ENCODE data around the gene MAPKAPK2. TPM values are rescaled to one million over a fixed set of nuclear protein-coding genes. Genes with fewer than 3 reads are reported as not detected.

The MAPKAPK2 gene
- total RNA-seq, 2 donors from 2014 or later, result 181 to 182 TPM

DNA sequence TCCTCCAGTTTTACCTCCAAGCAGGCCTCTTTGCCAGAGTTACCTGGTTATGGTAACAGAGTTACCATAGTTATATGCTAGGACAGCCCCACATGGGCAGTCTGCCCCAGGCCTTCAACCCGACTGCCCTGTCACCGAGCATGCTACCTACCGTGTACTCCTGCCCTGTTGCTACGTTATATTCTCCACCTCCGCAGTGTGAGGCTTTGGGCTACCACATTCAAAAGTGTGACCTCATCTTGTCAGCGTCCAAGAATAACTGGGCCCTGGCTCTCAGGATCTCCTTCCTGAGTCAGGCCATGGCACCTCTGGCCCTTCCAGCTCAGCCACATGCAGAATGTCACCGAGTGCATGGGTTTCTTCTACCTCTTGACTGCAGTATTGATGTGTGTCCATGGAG, 8.9 kb downstream of the MAPKAPK2 start:
- Mint-ChIP-seq H3K4me1 (peaks cover 82% of the 10 kb centered on the region), H3K4me3 (no peak overlapping the region), H3K27me3 (no peaks in the 10 kb centered on the region), H3K36me3 (ENCODE audit: low read depth) (peaks cover 14% of the 10 kb centered on the region), H3K27ac (peak overlapping the region; percentile 41)
- no peak for ATAC-seq
- no peaks in the 10 kb centered on the region for H3K9me3 ChIP-seq (ENCODE audit: control insufficient read depth, low read length, poor library complexity, severe bottlenecking)
- DNase-seq, result no peak

DNA sequence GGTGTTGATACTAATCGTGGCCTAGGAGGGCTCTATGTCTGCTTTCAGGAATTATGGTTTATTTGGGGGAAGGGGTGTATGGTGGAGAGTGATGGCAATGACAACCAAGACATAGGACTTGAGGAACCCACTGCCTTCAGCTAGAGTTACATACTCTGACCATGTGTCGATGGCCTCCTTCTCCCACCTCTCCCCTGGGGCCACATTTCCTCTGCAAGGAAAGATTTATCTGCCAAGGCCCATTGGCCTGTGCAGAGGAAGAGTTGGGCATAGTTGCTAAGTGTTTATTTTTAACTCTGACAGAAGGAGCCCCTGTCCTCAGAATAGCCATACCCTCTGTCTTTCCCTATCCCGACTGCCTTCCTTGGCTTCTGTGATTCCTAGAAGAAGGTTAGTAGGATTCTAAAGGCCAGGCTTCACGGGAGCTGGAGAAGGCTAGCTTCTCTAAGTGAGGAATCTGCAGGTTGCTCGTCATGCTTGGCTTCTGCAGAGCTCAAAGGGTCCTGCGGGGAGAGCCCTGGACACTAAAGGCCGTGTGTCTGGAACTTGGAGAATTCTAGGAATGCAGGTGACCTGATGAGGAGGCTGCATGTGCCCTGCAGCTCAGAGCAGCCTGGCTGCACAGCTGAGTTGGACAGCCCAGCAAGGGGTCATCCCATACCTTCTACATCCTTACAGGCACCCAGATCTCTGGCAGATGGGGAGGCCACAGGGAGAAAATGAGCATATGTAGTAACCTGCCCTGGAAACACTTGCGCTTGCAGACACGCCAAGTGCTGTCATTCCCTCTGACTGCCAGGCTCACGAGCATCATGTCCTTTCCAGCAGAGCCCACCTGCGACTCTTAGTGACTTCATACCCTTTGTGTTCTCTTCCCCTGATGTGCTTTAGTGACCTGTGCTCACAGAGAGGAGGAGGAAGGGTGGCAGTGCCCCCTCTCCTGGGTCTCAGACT, 9.7 kb downstream of the MAPKAPK2 start:
- no peaks in the 10 kb centered on the region for H3K27me3 Mint-ChIP-seq
- peaks cover 14% of the 10 kb centered on the region for H3K36me3 Mint-ChIP-seq (ENCODE audit: low read depth)
- H3K27ac Mint-ChIP-seq, result peak overlapping the region; percentile 86
- H3K9me3 ChIP-seq (ENCODE audit: control insufficient read depth, low read length, poor library complexity, severe bottlenecking), result no peaks in the 10 kb centered on the region
- H3K4me1 Mint-ChIP-seq, result peaks cover 82% of the 10 kb centered on the region
- DNase-seq (no peak), ATAC-seq (no peak)
- H3K4me3 Mint-ChIP-seq, result no peak overlapping the region

DNA sequence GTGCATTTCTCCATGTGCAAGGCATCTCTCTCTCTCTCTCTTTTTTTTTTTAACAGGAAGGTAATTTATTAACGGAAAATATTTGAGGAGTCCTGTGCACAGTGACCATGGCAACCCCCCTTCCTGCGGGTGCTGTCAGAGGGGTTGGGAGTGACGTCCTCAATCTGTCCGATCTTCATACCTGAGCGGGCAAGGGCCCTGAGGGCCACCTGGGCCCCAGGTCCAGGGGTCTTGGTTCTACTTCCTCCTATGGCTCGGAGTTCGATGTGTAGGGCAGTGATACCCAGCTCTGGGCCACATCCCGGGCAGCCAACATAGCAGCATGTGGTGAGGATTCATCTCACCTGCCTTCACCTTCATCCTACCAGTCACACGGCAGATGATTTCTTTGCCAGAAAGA, 11.0 kb downstream of the MAPKAPK2 start:
- DNase-seq (no peak), ATAC-seq (no peak)
- Mint-ChIP-seq H3K4me3 (peak overlapping the region; percentile 69), H3K4me1 (peaks cover 81% of the 10 kb centered on the region), H3K27ac (peak overlapping the region; percentile 86), H3K27me3 (no peaks in the 10 kb centered on the region), H3K36me3 (ENCODE audit: low read depth) (peaks cover 14% of the 10 kb centered on the region)
- H3K9me3 ChIP-seq (ENCODE audit: control insufficient read depth, low read length, poor library complexity, severe bottlenecking), result no peaks in the 10 kb centered on the region

DNA sequence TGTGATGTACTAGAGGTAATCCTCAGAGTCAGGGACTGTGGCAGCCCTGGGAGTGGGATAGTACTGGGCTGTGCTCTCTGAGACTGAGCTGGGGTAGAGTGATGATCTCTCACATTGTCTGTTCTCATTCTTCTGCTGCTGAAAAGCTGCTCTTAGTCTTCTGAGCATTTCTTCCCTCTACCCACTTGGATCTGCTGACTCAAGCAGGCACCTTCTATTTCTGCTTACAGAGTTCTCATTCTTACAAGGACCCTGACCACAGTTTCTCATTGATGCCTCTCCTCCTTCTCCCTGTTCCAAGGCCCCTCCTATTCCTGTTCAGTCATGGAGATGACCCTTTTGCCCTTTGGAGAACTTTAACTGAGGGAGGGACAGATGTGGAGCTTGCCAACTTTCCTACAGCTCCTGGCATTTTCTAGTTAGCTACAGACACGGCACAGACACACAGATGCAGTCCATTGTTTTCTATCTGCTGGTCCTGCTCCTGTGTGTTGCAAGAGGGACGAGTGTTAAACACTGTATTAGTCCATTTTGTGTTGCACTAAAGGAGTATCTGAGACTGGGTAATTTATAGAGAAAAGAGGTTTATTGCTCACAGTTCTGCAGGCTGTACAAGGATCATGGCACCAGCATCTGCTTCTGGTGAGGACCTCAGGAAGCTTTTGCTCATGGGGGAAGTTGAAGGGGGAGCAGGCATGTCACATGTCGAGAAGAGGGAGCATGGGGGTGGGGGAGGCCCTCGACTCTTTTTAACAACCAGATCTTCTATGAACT, 12.3 kb downstream of the MAPKAPK2 start:
- Mint-ChIP-seq H3K4me3 (no peak overlapping the region), H3K4me1 (peaks cover 82% of the 10 kb centered on the region), H3K27me3 (no peaks in the 10 kb centered on the region), H3K27ac (peak overlapping the region; percentile 86), H3K36me3 (ENCODE audit: low read depth) (peaks cover 16% of the 10 kb centered on the region)
- H3K9me3 ChIP-seq (ENCODE audit: control insufficient read depth, low read length, poor library complexity, severe bottlenecking), result no peaks in the 10 kb centered on the region
- ATAC-seq (no peak), DNase-seq (no peak)

DNA sequence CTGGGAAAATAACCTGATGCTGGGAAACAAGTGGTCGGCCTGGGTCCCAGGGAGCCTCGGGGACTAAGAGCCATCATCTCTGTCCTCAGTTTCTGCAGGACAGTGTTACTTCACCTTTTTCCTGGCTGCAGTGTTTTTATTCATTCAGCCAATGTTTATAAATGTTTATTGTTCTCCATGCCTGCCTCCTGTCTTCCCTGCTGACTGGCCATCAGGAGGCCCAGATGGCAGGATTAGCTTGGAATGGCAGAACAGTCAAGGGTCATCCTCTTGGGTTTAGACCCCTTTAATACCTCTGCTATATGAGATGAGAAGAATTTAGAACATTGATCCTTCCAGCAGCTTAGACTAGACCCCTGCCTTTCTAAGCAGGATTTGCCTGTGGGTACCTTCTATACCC, 13.3 kb downstream of the MAPKAPK2 start:
- H3K27me3 Mint-ChIP-seq, result no peaks in the 10 kb centered on the region
- peaks cover 19% of the 10 kb centered on the region for H3K36me3 Mint-ChIP-seq (ENCODE audit: low read depth)
- no peak overlapping the region for H3K27ac Mint-ChIP-seq
- DNase-seq, result no peak
- H3K4me3 Mint-ChIP-seq, result no peak overlapping the region
- no peak for ATAC-seq
- H3K4me1 Mint-ChIP-seq, result peaks cover 81% of the 10 kb centered on the region
- H3K9me3 ChIP-seq (ENCODE audit: control insufficient read depth, low read length, poor library complexity, severe bottlenecking), result no peaks in the 10 kb centered on the region

DNA sequence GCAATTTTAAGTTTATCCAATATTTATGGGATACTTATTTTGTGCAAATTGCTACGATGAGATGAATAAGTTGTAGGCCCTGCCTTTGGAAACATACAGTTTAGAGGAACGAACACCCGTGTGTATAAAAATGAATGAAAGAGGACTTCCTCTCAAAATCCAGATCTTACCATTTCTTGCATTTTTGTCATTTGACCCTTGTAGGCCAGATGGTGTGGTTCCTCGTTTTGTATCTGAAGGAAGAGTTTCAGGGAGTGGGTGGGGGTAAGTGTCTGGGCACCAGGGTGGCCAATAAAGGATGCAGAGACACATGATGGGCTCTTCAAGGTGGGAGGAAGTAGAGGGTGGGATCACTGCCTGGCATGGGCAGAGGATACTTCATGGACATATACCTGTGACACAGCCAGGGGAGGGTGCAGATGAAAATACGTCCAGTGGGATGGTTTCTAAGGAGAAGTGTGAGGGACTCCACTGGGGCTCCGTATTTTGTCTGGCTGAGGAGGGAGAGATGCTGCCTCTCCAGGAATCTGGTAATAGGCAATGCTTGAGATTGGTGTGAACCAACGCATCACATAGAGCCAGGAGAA, 14.4 kb downstream of the MAPKAPK2 start:
- DNase-seq, result no peak
- ATAC-seq, result no peak
- H3K9me3 ChIP-seq (ENCODE audit: control insufficient read depth, low read length, poor library complexity, severe bottlenecking), result no peaks in the 10 kb centered on the region
- Mint-ChIP-seq H3K4me1 (peaks cover 81% of the 10 kb centered on the region), H3K27me3 (no peaks in the 10 kb centered on the region), H3K4me3 (peak overlapping the region; percentile 74), H3K27ac (peak overlapping the region; percentile 98), H3K36me3 (ENCODE audit: low read depth) (peaks cover 19% of the 10 kb centered on the region)

DNA sequence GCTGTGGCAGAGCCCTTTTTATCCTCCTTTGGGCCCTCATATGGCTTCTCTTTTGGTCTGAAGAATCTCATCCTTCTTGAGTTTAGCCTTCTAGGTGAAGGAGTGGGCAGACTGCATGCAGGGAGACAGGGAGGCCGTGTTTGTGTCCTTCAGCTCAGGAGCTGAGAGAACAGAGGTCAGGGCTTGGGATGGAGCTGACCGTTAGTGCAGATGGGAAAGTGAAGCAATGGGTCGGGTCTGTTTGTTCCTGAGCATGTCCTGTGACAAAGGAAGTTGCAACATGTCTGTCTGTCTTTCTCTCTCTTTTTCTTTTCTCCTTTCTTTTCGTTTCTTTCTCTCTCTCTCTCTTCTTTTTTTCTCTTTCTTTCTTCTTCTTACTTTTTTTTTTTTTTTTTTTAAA, 14.9 kb downstream of the MAPKAPK2 start:
- Mint-ChIP-seq H3K4me1 (peaks cover 83% of the 10 kb centered on the region), H3K27ac (peak overlapping the region; percentile 98), H3K36me3 (ENCODE audit: low read depth) (peaks cover 19% of the 10 kb centered on the region), H3K4me3 (peak overlapping the region; percentile 64), H3K27me3 (no peaks in the 10 kb centered on the region)
- DNase-seq, result no peak
- no peaks in the 10 kb centered on the region for H3K9me3 ChIP-seq (ENCODE audit: control insufficient read depth, low read length, poor library complexity, severe bottlenecking)
- ATAC-seq, result no peak

DNA sequence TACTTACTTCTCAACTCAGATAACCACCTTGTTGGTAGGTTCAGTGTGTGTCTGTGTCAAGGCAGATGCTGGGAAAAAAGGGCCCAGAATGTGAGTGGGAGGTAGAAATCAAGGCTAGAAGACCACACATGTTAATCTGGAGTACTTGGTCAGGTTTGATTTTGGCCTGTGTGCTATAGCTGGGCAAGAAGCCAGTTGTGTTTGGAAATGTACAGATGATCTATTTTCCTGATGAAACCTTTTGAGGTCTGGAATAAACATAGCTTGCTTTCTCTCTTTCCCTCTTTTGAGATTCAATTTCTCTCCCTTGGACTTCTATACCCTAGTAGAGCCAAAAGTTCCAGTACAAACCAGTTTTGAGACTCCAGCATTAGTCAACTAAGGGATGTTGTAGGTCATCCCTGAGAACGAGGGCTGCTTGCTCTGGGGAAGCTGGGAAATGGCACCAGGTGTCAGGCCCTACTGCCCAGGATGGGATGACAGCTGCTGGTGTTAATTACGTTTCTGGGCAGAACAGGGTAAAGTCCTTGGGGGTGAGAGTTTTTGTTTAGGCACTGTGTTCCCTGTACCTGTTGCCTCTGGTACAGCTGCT, 15.8 kb downstream of the MAPKAPK2 start:
- peak overlapping the region; percentile 98 for H3K27ac Mint-ChIP-seq
- H3K4me3 Mint-ChIP-seq, result peak overlapping the region; percentile 15

DNA sequence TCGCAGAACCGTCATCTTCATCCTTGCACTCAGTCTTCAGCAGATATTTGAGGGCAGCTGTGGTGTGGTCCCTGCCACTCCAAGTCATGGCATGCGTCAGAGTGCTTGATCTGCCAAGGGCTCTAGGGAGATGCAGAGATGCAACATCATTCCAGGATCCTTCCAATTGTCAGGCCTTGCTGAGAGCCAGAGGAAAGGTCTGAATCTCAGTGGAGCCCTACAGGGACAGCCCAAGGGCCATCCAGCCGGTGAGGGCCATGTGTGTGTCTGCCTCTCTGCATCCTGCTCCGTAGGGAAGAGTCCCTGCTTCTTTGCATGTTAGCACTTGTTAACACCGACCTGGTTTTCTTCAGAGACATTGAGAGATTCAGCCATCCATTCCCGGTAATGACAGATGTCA, 17.6 kb downstream of the MAPKAPK2 start:
- Mint-ChIP-seq H3K27me3 (no peaks in the 10 kb centered on the region), H3K27ac (peak overlapping the region; percentile 98), H3K4me1 (peaks cover 84% of the 10 kb centered on the region), H3K4me3 (no peak overlapping the region), H3K36me3 (ENCODE audit: low read depth) (peaks cover 8% of the 10 kb centered on the region)
- ATAC-seq (no peak), DNase-seq (no peak)
- H3K9me3 ChIP-seq (ENCODE audit: control insufficient read depth, low read length, poor library complexity, severe bottlenecking), result no peaks in the 10 kb centered on the region

More for the DNA sequence above, 15.8 kb downstream of the MAPKAPK2 start:
- H3K9me3 ChIP-seq (ENCODE audit: control insufficient read depth, low read length, poor library complexity, severe bottlenecking), result no peaks in the 10 kb centered on the region
- no peak for ATAC-seq
- H3K36me3 Mint-ChIP-seq (ENCODE audit: low read depth), result peaks cover 17% of the 10 kb centered on the region
- H3K4me1 Mint-ChIP-seq, result peaks cover 84% of the 10 kb centered on the region
- no peaks in the 10 kb centered on the region for H3K27me3 Mint-ChIP-seq
- DNase-seq, result no peak

DNA sequence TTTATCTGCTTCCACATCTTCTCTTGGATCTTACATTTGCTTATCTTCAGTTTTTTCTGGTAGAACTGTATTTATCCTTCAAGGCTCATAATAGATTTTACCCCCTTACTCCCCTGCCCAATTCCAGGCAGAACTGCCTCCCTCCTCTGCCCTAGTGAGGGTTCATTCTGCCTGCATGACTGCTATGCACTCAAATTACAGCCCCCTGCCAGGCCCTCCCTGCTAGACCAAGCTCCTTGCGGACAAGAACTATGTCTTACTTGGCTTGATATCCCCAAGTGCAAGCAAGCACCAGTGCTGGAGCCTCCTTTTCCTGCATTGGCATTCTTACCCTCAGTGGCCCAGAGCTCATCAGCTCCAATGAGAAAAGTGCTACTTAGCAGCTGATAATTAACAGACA, 18.1 kb downstream of the MAPKAPK2 start:
- Mint-ChIP-seq H3K27ac (peak overlapping the region; percentile 98), H3K36me3 (ENCODE audit: low read depth) (peaks cover 5% of the 10 kb centered on the region), H3K4me1 (peaks cover 84% of the 10 kb centered on the region), H3K27me3 (no peaks in the 10 kb centered on the region), H3K4me3 (peak overlapping the region; percentile 85)
- H3K9me3 ChIP-seq (ENCODE audit: control insufficient read depth, low read length, poor library complexity, severe bottlenecking), result no peaks in the 10 kb centered on the region
- ATAC-seq (no peak), DNase-seq (no peak)

DNA sequence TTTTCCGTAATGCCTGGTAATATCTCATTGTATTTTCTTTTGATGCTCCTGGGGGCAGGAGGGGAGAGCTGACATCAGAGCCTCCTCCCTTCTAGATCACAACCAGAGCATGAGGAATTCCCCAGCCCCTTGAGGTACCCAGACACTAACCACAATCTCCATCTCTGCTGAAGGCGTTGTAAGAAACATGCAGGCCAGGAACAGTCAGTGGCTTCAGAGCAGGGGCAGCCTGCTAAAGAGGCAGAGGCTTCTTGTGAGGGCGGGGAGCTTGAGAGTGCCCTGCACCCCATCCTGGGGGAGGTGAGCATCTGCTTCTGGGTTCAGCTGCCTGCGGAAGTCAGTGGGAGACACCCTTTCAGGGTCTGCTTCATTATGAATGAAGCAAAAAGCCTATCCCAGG, 19.0 kb downstream of the MAPKAPK2 start:
- DNase-seq (peak in 2 of 3 donors; percentile 53 to 54), ATAC-seq (peak; percentile 94)
- H3K4me1 Mint-ChIP-seq, result peaks cover 86% of the 10 kb centered on the region
- peak overlapping the region; percentile 98 for H3K27ac Mint-ChIP-seq
- H3K4me3 Mint-ChIP-seq, result peak overlapping the region; percentile 85
- peaks cover 5% of the 10 kb centered on the region for H3K36me3 Mint-ChIP-seq (ENCODE audit: low read depth)
- H3K27me3 Mint-ChIP-seq, result no peaks in the 10 kb centered on the region
- no peaks in the 10 kb centered on the region for H3K9me3 ChIP-seq (ENCODE audit: control insufficient read depth, low read length, poor library complexity, severe bottlenecking)

DNA sequence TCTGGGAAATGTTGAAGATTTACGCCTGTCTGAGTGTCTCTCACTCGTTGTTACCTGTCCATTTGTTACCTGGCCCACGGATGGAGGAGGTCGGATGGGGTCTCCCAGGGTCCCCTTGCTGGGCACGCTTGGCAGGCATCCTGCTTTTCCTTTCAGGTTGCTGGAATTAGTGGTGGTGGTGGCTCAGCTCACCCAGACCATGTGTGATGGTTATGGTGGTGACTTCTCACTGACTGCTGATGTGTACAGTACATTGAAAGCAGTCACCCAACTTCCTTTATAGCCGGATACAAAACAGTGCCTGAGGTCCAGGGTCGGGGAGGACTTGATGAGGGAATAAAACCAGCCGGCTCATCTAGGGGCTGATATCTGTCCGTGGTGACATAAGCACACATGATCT, 19.5 kb downstream of the MAPKAPK2 start:
- H3K27ac Mint-ChIP-seq, result peak overlapping the region; percentile 98
- H3K27me3 Mint-ChIP-seq, result no peaks in the 10 kb centered on the region
- peak; percentile 24 for ATAC-seq
- peak overlapping the region; percentile 85 for H3K4me3 Mint-ChIP-seq
- peaks cover 5% of the 10 kb centered on the region for H3K36me3 Mint-ChIP-seq (ENCODE audit: low read depth)
- DNase-seq, result no peak
- no peaks in the 10 kb centered on the region for H3K9me3 ChIP-seq (ENCODE audit: control insufficient read depth, low read length, poor library complexity, severe bottlenecking)
- peaks cover 85% of the 10 kb centered on the region for H3K4me1 Mint-ChIP-seq

DNA sequence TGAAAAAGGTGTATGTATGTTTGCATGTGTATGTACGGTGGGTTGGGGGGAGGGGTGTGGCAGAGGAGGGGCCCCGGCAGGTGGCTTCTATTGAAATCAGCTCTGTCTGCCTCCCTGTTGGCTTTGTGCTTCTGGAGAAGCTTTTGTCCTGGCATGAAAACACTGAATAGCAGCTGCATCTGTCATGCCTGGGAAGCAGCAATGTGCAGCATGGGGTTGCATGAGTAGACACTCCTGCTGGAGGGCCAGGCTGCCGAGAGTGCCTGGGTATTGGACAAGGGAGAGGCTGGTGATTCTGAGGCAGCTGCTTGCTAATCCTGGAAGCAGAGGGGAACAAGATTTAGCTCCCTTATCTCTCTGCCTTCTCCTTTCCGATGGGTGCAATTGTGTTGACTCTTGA, 20.5 kb downstream of the MAPKAPK2 start:
- peak overlapping the region; percentile 98 for H3K27ac Mint-ChIP-seq
- no peak for ATAC-seq
- peaks cover 5% of the 10 kb centered on the region for H3K36me3 Mint-ChIP-seq (ENCODE audit: low read depth)
- peak overlapping the region; percentile 85 for H3K4me3 Mint-ChIP-seq
- H3K4me1 Mint-ChIP-seq, result peaks cover 85% of the 10 kb centered on the region
- H3K27me3 Mint-ChIP-seq, result no peaks in the 10 kb centered on the region
- no peaks in the 10 kb centered on the region for H3K9me3 ChIP-seq (ENCODE audit: control insufficient read depth, low read length, poor library complexity, severe bottlenecking)
- no peak for DNase-seq
